HUES64 (cell line): ENCODE results near the gene DMKN. TPM values are rescaled to one million over a fixed set of nuclear protein-coding genes. Genes with fewer than 3 reads are reported as not detected.
A peak's percentile ranks its signal among the peaks of the same experiment; 100 is the strongest.

Source experiments
- H3K27ac ChIP-seq: 2 replicates; pipeline ENCODE4 v1.7.0; 2013; ENCODE audit warnings: low read depth, low read length, inconsistent platforms
- H3K27me3 ChIP-seq: 2 replicates; pipeline ENCODE4 v1.6.1; 2013; ENCODE audit warnings: mild to moderate bottlenecking, low read length; ENCODE audit not compliant: insufficient read depth
- H3K36me3 ChIP-seq: 2 replicates; pipeline ENCODE4 v1.6.1; 2013; ENCODE audit warnings: mild to moderate bottlenecking, low read length; ENCODE audit not compliant: insufficient read depth
- H3K4me1 ChIP-seq: 2 replicates; pipeline ENCODE4 v1.6.1; 2013; ENCODE audit warnings: mild to moderate bottlenecking, low read length, moderate library complexity; ENCODE audit not compliant: insufficient read depth
- H3K4me3 ChIP-seq: 2 replicates; pipeline ENCODE4 v1.5.1; 2013; ENCODE audit warnings: mild to moderate bottlenecking, low read length, moderate library complexity
- H3K9ac ChIP-seq: 2 replicates; pipeline ENCODE4 v1.6.1; 2013; ENCODE audit warnings: mild to moderate bottlenecking, low read depth, low read length
- H3K9me3 ChIP-seq: 2 replicates; pipeline ENCODE4 v1.6.1; 2013; ENCODE audit warnings: low read depth, low read length; ENCODE audit not compliant: insufficient read depth
- WGBS: fragments of 150-250, 120-280 bp; methylation state at CpG from one replicate; pipeline ENCODE4 v1.1.7; 2013; ENCODE audit warnings: missing lambda C conversion rate; 5-methylcytosine and 5-hydroxymethylcytosine counted together
- polyA plus RNA-seq, 2 experiments: library from polyadenylated mRNA; stranded (reverse); fragments of 50-300 nt; gene quantifications; one replicate each; pipeline ENCODE4 v1.2.3, GENCODE V29; 2013

DMKN gene
- 210 TPM for polyA plus RNA-seq (2013, experiment 1 of 2)
- polyA plus RNA-seq (2013, experiment 2 of 2): 197 TPM

GRCh38 chr19:35513628-35514281 lies at the start of gene DMKN:
DMKN (minus strand) TSS chr19:35513649; CDS start chr19:35513475, 174 bp downstream.
- WGBS: 26% methylated on average over 15 of the region's 15 CpGs
- no peaks in the 10 kb centered on the region for H3K9me3 ChIP-seq
- no peak within 1 kb of the TSS for H3K9ac ChIP-seq
- peak within 1 kb of the TSS; percentile 45 for H3K4me3 ChIP-seq
- peaks cover 10% of the 10 kb centered on the region for H3K4me1 ChIP-seq
- no peaks in the 10 kb centered on the region for H3K36me3 ChIP-seq
- H3K27ac ChIP-seq: no peak within 1 kb of the TSS
- H3K27me3 ChIP-seq: peaks cover 8% of the 10 kb centered on the region

- H3K9me3 ChIP-seq: no peaks in the 10 kb centered on the region
- H3K4me1 ChIP-seq: no peaks in the 10 kb centered on the region
- no peak overlapping the region for H3K9ac ChIP-seq
- WGBS: 70% methylated on average over 2 of the region's 2 CpGs
- H3K27me3 ChIP-seq: peaks cover 21% of the 10 kb centered on the region
- H3K4me3 ChIP-seq: no peak overlapping the region
- no peaks in the 10 kb centered on the region for H3K36me3 ChIP-seq
- no peak overlapping the region for H3K27ac ChIP-seq
These were observed 49.3 kb upstream of the DMKN start for GRCh38 chr19:35562776-35563175.

- no peaks in the 10 kb centered on the region for H3K4me1 ChIP-seq
- H3K27ac ChIP-seq: no peak overlapping the region
- 75% methylated on average over 17 of the region's 17 CpGs for WGBS
- no peak overlapping the region for H3K4me3 ChIP-seq
- H3K36me3 ChIP-seq: no peaks in the 10 kb centered on the region
- H3K9ac ChIP-seq: no peak overlapping the region
- peaks cover 21% of the 10 kb centered on the region for H3K27me3 ChIP-seq
- H3K9me3 ChIP-seq: no peaks in the 10 kb centered on the region
These were observed 48.9 kb upstream of the DMKN start for GRCh38 chr19:35562336-35562735.

GRCh38 chr19:35561436-35561835 lies 48.0 kb upstream of the DMKN start:
- no peaks in the 10 kb centered on the region for H3K9me3 ChIP-seq
- WGBS: 87% methylated on average over 6 of the region's 6 CpGs
- no peak overlapping the region for H3K27ac ChIP-seq
- H3K27me3 ChIP-seq: peaks cover 25% of the 10 kb centered on the region
- H3K4me1 ChIP-seq: no peaks in the 10 kb centered on the region
- no peaks in the 10 kb centered on the region for H3K36me3 ChIP-seq
- no peak overlapping the region for H3K4me3 ChIP-seq
- H3K9ac ChIP-seq: no peak overlapping the region

- Histone ChIP-seq H3K4me1 (no peaks in the 10 kb centered on the region), H3K9ac (no peak overlapping the region), H3K27ac (no peak overlapping the region), H3K36me3 (no peaks in the 10 kb centered on the region), H3K9me3 (no peaks in the 10 kb centered on the region), H3K27me3 (peaks cover 27% of the 10 kb centered on the region), H3K4me3 (no peak overlapping the region)
- WGBS: 73% methylated on average over 6 of the region's 6 CpGs
These were observed 47.2 kb upstream of the DMKN start for GRCh38 chr19:35560677-35561076.

GRCh38 chr19:35560271-35560670 lies 46.8 kb upstream of the DMKN start:
- Histone ChIP-seq H3K36me3 (no peaks in the 10 kb centered on the region), H3K4me3 (no peak overlapping the region), H3K4me1 (no peaks in the 10 kb centered on the region), H3K27ac (no peak overlapping the region), H3K27me3 (peaks cover 27% of the 10 kb centered on the region), H3K9ac (no peak overlapping the region), H3K9me3 (no peaks in the 10 kb centered on the region)
- WGBS: 95% methylated on average over 18 of the region's 18 CpGs

GRCh38 chr19:35559781-35560180 lies 46.3 kb upstream of the DMKN start:
- Histone ChIP-seq H3K27ac (no peak overlapping the region), H3K36me3 (no peaks in the 10 kb centered on the region), H3K4me1 (no peaks in the 10 kb centered on the region), H3K27me3 (peaks cover 27% of the 10 kb centered on the region), H3K4me3 (no peak overlapping the region), H3K9me3 (no peaks in the 10 kb centered on the region), H3K9ac (no peak overlapping the region)
- 94% methylated on average over 23 of the region's 23 CpGs for WGBS

GRCh38 chr19:35559281-35559659 lies 45.8 kb upstream of the DMKN start:
- no peak overlapping the region for H3K9ac ChIP-seq
- no peak overlapping the region for H3K4me3 ChIP-seq
- WGBS: 84% methylated on average over 11 of the region's 11 CpGs
- H3K27ac ChIP-seq: no peak overlapping the region
- peaks cover 27% of the 10 kb centered on the region for H3K27me3 ChIP-seq
- H3K9me3 ChIP-seq: no peaks in the 10 kb centered on the region
- H3K36me3 ChIP-seq: no peaks in the 10 kb centered on the region
- no peaks in the 10 kb centered on the region for H3K4me1 ChIP-seq

- Histone ChIP-seq H3K9me3 (no peaks in the 10 kb centered on the region), H3K4me3 (peak overlapping the region; percentile 60)
- WGBS: 44% methylated on average over 53 of the region's 53 CpGs
These were observed 45.2 kb upstream of the DMKN start for GRCh38 chr19:35558400-35559280.

GRCh38 chr19:35557539-35558399 lies 44.3 kb upstream of the DMKN start:
- Histone ChIP-seq H3K27me3 (peaks cover 27% of the 10 kb centered on the region), H3K9me3 (no peaks in the 10 kb centered on the region), H3K27ac (no peak overlapping the region; the same call in 1 of the 2 replicates), H3K4me1 (no peaks in the 10 kb centered on the region), H3K9ac (no peak overlapping the region), H3K4me3 (peak overlapping the region; percentile 60), H3K36me3 (no peaks in the 10 kb centered on the region)
- 1% methylated on average over 60 of the region's 60 CpGs for WGBS

More at GRCh38 chr19:35558400-35559280, 45.2 kb upstream of the DMKN start:
- peaks cover 27% of the 10 kb centered on the region for H3K27me3 ChIP-seq
- no peak overlapping the region for H3K9ac ChIP-seq
- H3K27ac ChIP-seq: no peak overlapping the region
- no peaks in the 10 kb centered on the region for H3K36me3 ChIP-seq
- no peaks in the 10 kb centered on the region for H3K4me1 ChIP-seq
